Upper lobe of left lung (tissue), 4 donors: ENCODE data around the gene PLEKHO1.

ENCODE experiments used
- EP300 ChIP-seq, 4 donors: sonication (generic); formaldehyde crosslinking; IDR thresholded peaks; one replicate each; pipeline ENCODE4 v1.5.1; 2017; ENCODE audit warnings: antibody characterized with exemption in 4 of 4, control low read depth in 2 of 4
- POLR2A ChIP-seq, 4 donors: fragments of 450-650 bp; IDR thresholded peaks; one replicate each; pipeline ENCODE4 v1.5.1; 2016 to 2017; ENCODE audit warnings: antibody characterized with exemption in 4 of 4, mild to moderate bottlenecking in 2 of 4
- POLR2AphosphoS5 ChIP-seq, 2 donors: sonication (generic); formaldehyde crosslinking; IDR thresholded peaks; one replicate each; pipeline ENCODE4 v1.5.1; 2017; ENCODE audit warnings: antibody characterized with exemption in 2 of 2
- TF ChIP-seq, protein P1 (sequence below), 6 experiments: fragments of 450-650 bp in 4 of 6; fragments of 200-600 bp in 2 of 6; sonication (generic) in 2 of 6; IDR thresholded peaks; one replicate each; pipeline ENCODE4 v1.5.1; 2016 to 2019; ENCODE audit warnings: antibody characterized with exemption in 6 of 6

DNA sequence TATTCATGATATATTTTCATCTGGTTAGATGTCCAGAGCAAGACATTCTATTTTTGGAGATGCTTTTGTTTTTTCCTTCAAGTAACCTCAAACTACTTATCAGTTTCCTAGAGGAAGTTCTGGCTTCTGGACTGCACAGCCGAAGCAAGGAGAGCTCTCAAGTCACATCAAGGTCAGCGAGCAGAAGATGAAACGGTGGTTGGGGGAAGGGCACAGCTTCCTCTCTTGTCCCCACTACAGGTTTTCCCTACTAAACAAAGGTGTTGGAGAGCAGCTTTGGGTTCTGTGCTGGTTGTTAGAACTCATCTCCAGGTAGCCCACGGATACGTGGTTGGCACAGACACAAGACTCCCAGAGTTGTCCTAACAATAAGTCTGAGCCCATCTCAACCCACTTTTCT lies 5.1 kb upstream of the PLEKHO1 start:
- TF ChIP-seq, protein P1, sequence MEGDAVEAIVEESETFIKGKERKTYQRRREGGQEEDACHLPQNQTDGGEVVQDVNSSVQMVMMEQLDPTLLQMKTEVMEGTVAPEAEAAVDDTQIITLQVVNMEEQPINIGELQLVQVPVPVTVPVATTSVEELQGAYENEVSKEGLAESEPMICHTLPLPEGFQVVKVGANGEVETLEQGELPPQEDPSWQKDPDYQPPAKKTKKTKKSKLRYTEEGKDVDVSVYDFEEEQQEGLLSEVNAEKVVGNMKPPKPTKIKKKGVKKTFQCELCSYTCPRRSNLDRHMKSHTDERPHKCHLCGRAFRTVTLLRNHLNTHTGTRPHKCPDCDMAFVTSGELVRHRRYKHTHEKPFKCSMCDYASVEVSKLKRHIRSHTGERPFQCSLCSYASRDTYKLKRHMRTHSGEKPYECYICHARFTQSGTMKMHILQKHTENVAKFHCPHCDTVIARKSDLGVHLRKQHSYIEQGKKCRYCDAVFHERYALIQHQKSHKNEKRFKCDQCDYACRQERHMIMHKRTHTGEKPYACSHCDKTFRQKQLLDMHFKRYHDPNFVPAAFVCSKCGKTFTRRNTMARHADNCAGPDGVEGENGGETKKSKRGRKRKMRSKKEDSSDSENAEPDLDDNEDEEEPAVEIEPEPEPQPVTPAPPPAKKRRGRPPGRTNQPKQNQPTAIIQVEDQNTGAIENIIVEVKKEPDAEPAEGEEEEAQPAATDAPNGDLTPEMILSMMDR (IDR thresholded peaks at IDR 0.05) = no peak
- TF ChIP-seq EP300 (IDR thresholded peaks at IDR 0.05) = no peak
- no peak for TF ChIP-seq POLR2A (IDR thresholded peaks at IDR 0.05)
- no peak for TF ChIP-seq POLR2AphosphoS5 (IDR thresholded peaks at IDR 0.05)
